Activated naive CD8-positive, alpha-beta T cell (primary cell): ENCODE results near the gene WEE2.

Source experiments
- H3K27ac Mint-ChIP-seq: one replicate; pipeline ENCODE4 v1.8.0; 2021; ENCODE audit warnings: mixed read lengths
- H3K27me3 Mint-ChIP-seq: one replicate; pipeline ENCODE4 v1.8.0; 2021; ENCODE audit warnings: mixed read lengths
- H3K36me3 Mint-ChIP-seq: one replicate; pipeline ENCODE4 v1.8.0; 2021; ENCODE audit warnings: mixed read lengths
- H3K4me1 Mint-ChIP-seq: one replicate; pipeline ENCODE4 v1.8.0; 2021; ENCODE audit warnings: low read depth, mixed read lengths
- H3K4me3 Mint-ChIP-seq: one replicate; pipeline ENCODE4 v1.8.0; 2021; ENCODE audit warnings: mild to moderate bottlenecking, mixed read lengths
- H3K9me3 Mint-ChIP-seq: one replicate; pipeline ENCODE4 v1.8.0; 2021; ENCODE audit warnings: low read depth, mixed read lengths

The WEE2 gene

GRCh38 chr7:141708351-141708750 lies at the start of gene WEE2:
TSS of gene WEE2 (plus strand) at chr7:141708353. CDS start at chr7:141708759, 406 bp downstream.
- Mint-ChIP-seq H3K4me3 (no peak within 1 kb of the TSS), H3K4me1 (no peaks in the 10 kb centered on the region), H3K27ac (no peak within 1 kb of the TSS), H3K36me3 (peaks cover 3% of the 10 kb centered on the region), H3K27me3 (no peaks in the 10 kb centered on the region), H3K9me3 (no peaks in the 10 kb centered on the region)

- Mint-ChIP-seq H3K27ac (peak overlapping the region; percentile 76), H3K9me3 (no peaks in the 10 kb centered on the region), H3K27me3 (no peaks in the 10 kb centered on the region), H3K36me3 (peaks cover 2% of the 10 kb centered on the region), H3K4me3 (no peak overlapping the region), H3K4me1 (peaks cover 9% of the 10 kb centered on the region)
These were observed 48.7 kb upstream of the WEE2 start for GRCh38 chr7:141659501-141659900.

- Mint-ChIP-seq H3K4me1 (peaks cover 7% of the 10 kb centered on the region), H3K27ac (peak overlapping the region; percentile 76), H3K36me3 (peaks cover 2% of the 10 kb centered on the region)
These were observed 47.9 kb upstream of the WEE2 start for GRCh38 chr7:141660259-141660658.

GRCh38 chr7:141663081-141663849 lies 44.9 kb upstream of the WEE2 start:
- peak overlapping the region; percentile 79 for H3K27ac Mint-ChIP-seq
- peaks cover 7% of the 10 kb centered on the region for H3K4me1 Mint-ChIP-seq
- H3K9me3 Mint-ChIP-seq = no peaks in the 10 kb centered on the region
- H3K27me3 Mint-ChIP-seq = no peaks in the 10 kb centered on the region
- H3K4me3 Mint-ChIP-seq = no peak overlapping the region
- H3K36me3 Mint-ChIP-seq = peaks cover 2% of the 10 kb centered on the region

More at GRCh38 chr7:141660259-141660658, 47.9 kb upstream of the WEE2 start:
- H3K27me3 Mint-ChIP-seq = no peaks in the 10 kb centered on the region
- no peak overlapping the region for H3K4me3 Mint-ChIP-seq
- H3K9me3 Mint-ChIP-seq = no peaks in the 10 kb centered on the region

- peak overlapping the region; percentile 68 for H3K27ac Mint-ChIP-seq
- H3K36me3 Mint-ChIP-seq = peaks cover 2% of the 10 kb centered on the region
- no peaks in the 10 kb centered on the region for H3K27me3 Mint-ChIP-seq
- peaks cover 7% of the 10 kb centered on the region for H3K4me1 Mint-ChIP-seq
- no peaks in the 10 kb centered on the region for H3K9me3 Mint-ChIP-seq
- H3K4me3 Mint-ChIP-seq = no peak overlapping the region
These were observed 43.7 kb upstream of the WEE2 start for GRCh38 chr7:141664450-141664849.

- no peak overlapping the region for H3K4me3 Mint-ChIP-seq
- peaks cover 5% of the 10 kb centered on the region for H3K36me3 Mint-ChIP-seq
- H3K27ac Mint-ChIP-seq = peak overlapping the region; percentile 10
These were observed 42.7 kb upstream of the WEE2 start for GRCh38 chr7:141665208-141666035.

GRCh38 chr7:141666071-141666470 lies 42.1 kb upstream of the WEE2 start:
- Mint-ChIP-seq H3K9me3 (no peaks in the 10 kb centered on the region), H3K27me3 (no peaks in the 10 kb centered on the region), H3K36me3 (peaks cover 5% of the 10 kb centered on the region), H3K4me3 (no peak overlapping the region), H3K27ac (peak overlapping the region; percentile 55), H3K4me1 (peaks cover 7% of the 10 kb centered on the region)

More at GRCh38 chr7:141665208-141666035, 42.7 kb upstream of the WEE2 start:
- Mint-ChIP-seq H3K4me1 (peaks cover 7% of the 10 kb centered on the region), H3K27me3 (no peaks in the 10 kb centered on the region), H3K9me3 (no peaks in the 10 kb centered on the region)

- Mint-ChIP-seq H3K4me1 (no peaks in the 10 kb centered on the region), H3K27me3 (no peaks in the 10 kb centered on the region), H3K36me3 (peaks cover 3% of the 10 kb centered on the region)
These were observed 39.3 kb upstream of the WEE2 start for GRCh38 chr7:141668853-141669252.

GRCh38 chr7:141671705-141672496 lies 36.3 kb upstream of the WEE2 start:
- H3K27ac Mint-ChIP-seq = no peak overlapping the region

More at GRCh38 chr7:141668853-141669252, 39.3 kb upstream of the WEE2 start:
- H3K4me3 Mint-ChIP-seq = no peak overlapping the region
- no peak overlapping the region for H3K27ac Mint-ChIP-seq
- H3K9me3 Mint-ChIP-seq = no peaks in the 10 kb centered on the region

GRCh38 chr7:141673346-141673745 lies 34.8 kb upstream of the WEE2 start:
- H3K36me3 Mint-ChIP-seq = peaks cover 6% of the 10 kb centered on the region
- H3K27me3 Mint-ChIP-seq = no peaks in the 10 kb centered on the region
- H3K4me1 Mint-ChIP-seq = peaks cover 1% of the 10 kb centered on the region
- H3K4me3 Mint-ChIP-seq = no peak overlapping the region
- no peak overlapping the region for H3K27ac Mint-ChIP-seq
- no peaks in the 10 kb centered on the region for H3K9me3 Mint-ChIP-seq

More at GRCh38 chr7:141671705-141672496, 36.3 kb upstream of the WEE2 start:
- Mint-ChIP-seq H3K9me3 (no peaks in the 10 kb centered on the region), H3K36me3 (peaks cover 6% of the 10 kb centered on the region), H3K4me1 (peaks cover 1% of the 10 kb centered on the region), H3K27me3 (no peaks in the 10 kb centered on the region), H3K4me3 (no peak overlapping the region)

GRCh38 chr7:141674171-141674671 lies 33.9 kb upstream of the WEE2 start:
- peaks cover 1% of the 10 kb centered on the region for H3K4me1 Mint-ChIP-seq
- peaks cover 6% of the 10 kb centered on the region for H3K36me3 Mint-ChIP-seq
- H3K27ac Mint-ChIP-seq = no peak overlapping the region
- H3K27me3 Mint-ChIP-seq = no peaks in the 10 kb centered on the region
- no peaks in the 10 kb centered on the region for H3K9me3 Mint-ChIP-seq
- no peak overlapping the region for H3K4me3 Mint-ChIP-seq

- Mint-ChIP-seq H3K27ac (no peak overlapping the region), H3K9me3 (no peaks in the 10 kb centered on the region), H3K4me1 (peaks cover 1% of the 10 kb centered on the region)
These were observed 33.5 kb upstream of the WEE2 start for GRCh38 chr7:141674702-141675101.

GRCh38 chr7:141675436-141676215 lies 32.5 kb upstream of the WEE2 start:
- Mint-ChIP-seq H3K27ac (no peak overlapping the region), H3K4me1 (peaks cover 1% of the 10 kb centered on the region), H3K4me3 (no peak overlapping the region), H3K27me3 (no peaks in the 10 kb centered on the region), H3K9me3 (no peaks in the 10 kb centered on the region), H3K36me3 (peaks cover 5% of the 10 kb centered on the region)

More at GRCh38 chr7:141674702-141675101, 33.5 kb upstream of the WEE2 start:
- Mint-ChIP-seq H3K36me3 (peaks cover 6% of the 10 kb centered on the region), H3K4me3 (no peak overlapping the region), H3K27me3 (no peaks in the 10 kb centered on the region)

- Mint-ChIP-seq H3K27me3 (no peaks in the 10 kb centered on the region), H3K36me3 (peaks cover 5% of the 10 kb centered on the region), H3K4me3 (no peak overlapping the region), H3K27ac (no peak overlapping the region), H3K4me1 (peaks cover 1% of the 10 kb centered on the region), H3K9me3 (no peaks in the 10 kb centered on the region)
These were observed 31.5 kb upstream of the WEE2 start for GRCh38 chr7:141676618-141677017.
